Measurements from ENCODE around the gene EPHA3. TPM values are rescaled to one million over a fixed set of nuclear protein-coding genes. Genes with fewer than 3 reads are reported as not detected.

EPHA3 gene
- total RNA-seq, 2 experiments from 2014 or later: not detected

DNA sequence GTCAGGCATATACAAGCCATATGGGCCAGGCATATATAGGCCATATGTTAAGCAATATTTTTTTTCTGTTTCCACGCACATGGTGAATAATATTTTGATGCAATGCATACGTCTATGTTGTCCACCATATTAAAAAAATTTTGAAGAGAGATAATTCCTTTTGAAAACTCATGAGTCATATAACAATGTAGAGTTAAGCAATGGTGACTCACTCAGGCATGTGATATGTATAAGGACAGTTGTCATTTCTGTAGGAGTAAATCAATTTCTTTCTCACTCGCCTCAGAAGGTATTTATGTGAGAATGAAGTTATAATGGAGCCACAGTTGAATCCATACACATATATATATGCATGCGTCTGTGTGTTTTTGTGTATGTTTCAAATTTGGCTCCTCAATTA is 272.6 kb downstream of the EPHA3 start:
- H3K27me3 ChIP-seq (ENCODE audit: control insufficient read depth in 1 of 2, insufficient read depth in 2 of 2, low read length in 2 of 2): no peaks in the 10 kb centered on the region
- no peaks in the 10 kb centered on the region for H3K4me1 Mint-ChIP-seq (ENCODE audit: low read depth)
- no peak overlapping the region for H3K27ac Mint-ChIP-seq
- ChIA-PET CTCF (no interaction called here), POLR2A (no interaction called here)
- H3K36me3 Mint-ChIP-seq (ENCODE audit: low read depth): no peaks in the 10 kb centered on the region
- no peaks in the 10 kb centered on the region for H3K4me1 ChIP-seq (ENCODE audit: insufficient read depth, low read length)
- peaks cover 12% of the 10 kb centered on the region for H3K9me3 Mint-ChIP-seq
- H3K4me3 ChIP-seq (ENCODE audit: low read length): no peak overlapping the region
- H3K4me3 Mint-ChIP-seq: no peak overlapping the region
- intact Hi-C loops (cut with DNase I, micrococcal nuclease): no loop called here
- no peaks in the 10 kb centered on the region for H3K36me3 ChIP-seq (ENCODE audit: insufficient read depth, low read length)
- ATAC-seq (ENCODE audit: poor library complexity) (no peak), DNase-seq (no peak)
- no peak overlapping the region for H3K27ac ChIP-seq (ENCODE audit: low read depth in 1 of 2, low read length in 2 of 2)
- H3K9me3 ChIP-seq (ENCODE audit: control insufficient read depth in 1 of 2, insufficient read depth in 1 of 2, low read length in 2 of 2): peaks cover 4 to 15% of the 10 kb centered on the region in 2 experiments
- TF ChIP-seq, protein P1, sequence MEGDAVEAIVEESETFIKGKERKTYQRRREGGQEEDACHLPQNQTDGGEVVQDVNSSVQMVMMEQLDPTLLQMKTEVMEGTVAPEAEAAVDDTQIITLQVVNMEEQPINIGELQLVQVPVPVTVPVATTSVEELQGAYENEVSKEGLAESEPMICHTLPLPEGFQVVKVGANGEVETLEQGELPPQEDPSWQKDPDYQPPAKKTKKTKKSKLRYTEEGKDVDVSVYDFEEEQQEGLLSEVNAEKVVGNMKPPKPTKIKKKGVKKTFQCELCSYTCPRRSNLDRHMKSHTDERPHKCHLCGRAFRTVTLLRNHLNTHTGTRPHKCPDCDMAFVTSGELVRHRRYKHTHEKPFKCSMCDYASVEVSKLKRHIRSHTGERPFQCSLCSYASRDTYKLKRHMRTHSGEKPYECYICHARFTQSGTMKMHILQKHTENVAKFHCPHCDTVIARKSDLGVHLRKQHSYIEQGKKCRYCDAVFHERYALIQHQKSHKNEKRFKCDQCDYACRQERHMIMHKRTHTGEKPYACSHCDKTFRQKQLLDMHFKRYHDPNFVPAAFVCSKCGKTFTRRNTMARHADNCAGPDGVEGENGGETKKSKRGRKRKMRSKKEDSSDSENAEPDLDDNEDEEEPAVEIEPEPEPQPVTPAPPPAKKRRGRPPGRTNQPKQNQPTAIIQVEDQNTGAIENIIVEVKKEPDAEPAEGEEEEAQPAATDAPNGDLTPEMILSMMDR (IDR thresholded peaks at IDR 0.05): no peak
- H3K27me3 Mint-ChIP-seq: no peaks in the 10 kb centered on the region

DNA sequence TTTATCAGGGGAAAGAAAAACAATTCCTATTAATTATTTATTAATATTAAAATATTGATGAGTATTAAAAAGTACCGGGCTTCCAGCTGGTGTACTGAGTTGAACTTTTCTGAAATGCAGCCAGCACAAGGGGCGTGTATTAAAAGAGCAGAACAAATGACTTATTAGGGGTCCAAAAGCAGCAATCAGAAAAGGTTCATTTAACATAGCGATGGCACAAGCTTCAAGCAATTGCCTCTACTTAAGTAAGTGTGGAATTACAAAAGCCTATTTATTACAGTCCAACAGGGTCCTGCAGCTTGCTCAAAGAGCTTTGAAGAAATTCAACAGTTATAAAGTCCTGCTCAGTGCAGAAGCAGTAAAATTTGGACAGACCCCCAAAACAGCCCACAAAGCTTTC is 285.6 kb downstream of the EPHA3 start:
- no peak overlapping the region for H3K27ac Mint-ChIP-seq
- Histone ChIP-seq H3K27me3 (ENCODE audit: control insufficient read depth in 1 of 2, insufficient read depth in 2 of 2, low read length in 2 of 2) (no peaks in the 10 kb centered on the region), H3K4me3 (ENCODE audit: low read length) (no peak overlapping the region), H3K27ac (ENCODE audit: low read depth in 1 of 2, low read length in 2 of 2) (no peak overlapping the region), H3K4me1 (ENCODE audit: insufficient read depth, low read length) (no peaks in the 10 kb centered on the region), H3K9me3 (ENCODE audit: control insufficient read depth in 1 of 2, insufficient read depth in 1 of 2, low read length in 2 of 2) (peaks cover 0 to 19% of the 10 kb centered on the region in 2 experiments), H3K36me3 (ENCODE audit: insufficient read depth, low read length) (no peaks in the 10 kb centered on the region)
- intact Hi-C loops (cut with DNase I, micrococcal nuclease): no loop called here
- no peaks in the 10 kb centered on the region for H3K36me3 Mint-ChIP-seq (ENCODE audit: low read depth)
- H3K4me3 Mint-ChIP-seq: no peak overlapping the region
- H3K27me3 Mint-ChIP-seq: no peaks in the 10 kb centered on the region
- TF ChIP-seq, protein P1 (IDR thresholded peaks at IDR 0.05): no peak
- no peak for DNase-seq
- peaks cover 4% of the 10 kb centered on the region for H3K9me3 Mint-ChIP-seq
- CTCF ChIA-PET: no interaction called here
- ATAC-seq (ENCODE audit: poor library complexity): no peak
- no peaks in the 10 kb centered on the region for H3K4me1 Mint-ChIP-seq (ENCODE audit: low read depth)
- POLR2A ChIA-PET: no interaction called here

DNA sequence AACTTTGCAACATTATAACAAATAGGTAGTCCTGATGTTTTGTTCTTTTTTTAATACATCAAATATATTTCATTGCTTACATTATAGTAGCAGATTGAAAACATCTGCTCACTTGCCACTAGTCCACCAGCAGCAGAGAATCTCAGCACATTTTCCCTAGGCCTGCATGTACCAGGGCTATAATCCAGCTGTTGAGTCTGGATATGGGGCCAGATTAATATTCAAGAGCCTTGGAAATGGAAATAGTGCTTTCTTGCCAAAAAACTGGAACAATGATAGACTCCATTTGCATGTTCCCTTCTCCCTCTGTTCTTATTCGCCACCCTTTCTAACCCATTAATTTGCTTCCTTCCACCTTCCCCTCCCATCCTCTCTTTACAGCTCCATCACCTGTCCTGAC is 288.0 kb downstream of the EPHA3 start:
- no peaks in the 10 kb centered on the region for H3K27me3 Mint-ChIP-seq
- no peaks in the 10 kb centered on the region for H3K9me3 Mint-ChIP-seq
- intact Hi-C loops (cut with DNase I, micrococcal nuclease): no loop called here
- Histone ChIP-seq H3K27ac (ENCODE audit: low read depth in 1 of 2, low read length in 2 of 2) (no peak overlapping the region), H3K4me3 (ENCODE audit: low read length) (no peak overlapping the region), H3K27me3 (ENCODE audit: control insufficient read depth in 1 of 2, insufficient read depth in 2 of 2, low read length in 2 of 2) (no peaks in the 10 kb centered on the region), H3K36me3 (ENCODE audit: insufficient read depth, low read length) (no peaks in the 10 kb centered on the region), H3K9me3 (ENCODE audit: control insufficient read depth in 1 of 2, insufficient read depth in 1 of 2, low read length in 2 of 2) (peaks cover 0 to 25% of the 10 kb centered on the region in 2 experiments), H3K4me1 (ENCODE audit: insufficient read depth, low read length) (no peaks in the 10 kb centered on the region)
- TF ChIP-seq, protein P1 (IDR thresholded peaks at IDR 0.05): no peak
- POLR2A ChIA-PET: no interaction called here
- no peaks in the 10 kb centered on the region for H3K4me1 Mint-ChIP-seq (ENCODE audit: low read depth)
- H3K27ac Mint-ChIP-seq: no peak overlapping the region
- DNase-seq: no peak
- no peaks in the 10 kb centered on the region for H3K36me3 Mint-ChIP-seq (ENCODE audit: low read depth)
- no peak for ATAC-seq (ENCODE audit: poor library complexity)
- H3K4me3 Mint-ChIP-seq: no peak overlapping the region
- CTCF ChIA-PET: no interaction called here

Measured in CD4-positive, alpha-beta T cell (primary cell).